Tibial nerve (tissue), 3 donors: ENCODE results near the gene NSUN6.

Experiments used
- CTCF ChIP-seq, 5 experiments: fragments of 200-600 bp in 3 of 5; fragments of 450-650 bp in 2 of 5; sonication (generic) in 3 of 5; IDR thresholded peaks; one replicate each; pipeline ENCODE4 v1.5.1; 2016 to 2019; ENCODE audit warnings: antibody characterized with exemption in 5 of 5, mild to moderate bottlenecking in 3 of 5, moderate library complexity in 2 of 5
- POLR2A ChIP-seq, 2 donors: fragments of 450-650 bp; IDR thresholded peaks; one replicate each; pipeline ENCODE4 v1.6.1; 2017; ENCODE audit warnings: antibody characterized with exemption in 2 of 2, mild to moderate bottlenecking in 2 of 2, moderate library complexity in 2 of 2

- TF ChIP-seq CTCF (IDR thresholded peaks at IDR 0.05): no peak
- TF ChIP-seq POLR2A (IDR thresholded peaks at IDR 0.05): no peak
Measured at GRCh38 chr10:18615618-18616017, 35.8 kb downstream of the NSUN6 start.
